Measurements from ENCODE around the gene KCNK17. TPM values are rescaled to one million over a fixed set of nuclear protein-coding genes. Genes with fewer than 3 reads are reported as not detected.

Gene KCNK17
- total RNA-seq, 2 experiments from 2014 or later, result not detected

- H3K9me3 ChIP-seq (ENCODE audit: low read length), result no peaks in the 10 kb centered on the region
- H3K4me3 ChIP-seq (ENCODE audit: low read depth, low read length, poor library complexity, severe bottlenecking), result no peak overlapping the region
- H3K4me1 ChIP-seq (ENCODE audit: insufficient read depth, low read length, poor library complexity, severe bottlenecking), result no peaks in the 10 kb centered on the region
- no peak overlapping the region for H3K4me2 ChIP-seq (ENCODE audit: low read length)
- no peaks in the 10 kb centered on the region for H3K79me2 ChIP-seq (ENCODE audit: insufficient read depth, low read depth, low read length)
- H2AFZ ChIP-seq (ENCODE audit: low read length), result no peak overlapping the region
- H3K36me3 ChIP-seq (ENCODE audit: insufficient read depth, low read length), result no peaks in the 10 kb centered on the region
- H3K27ac ChIP-seq (ENCODE audit: low read depth, low read length, poor library complexity, severe bottlenecking), result no peak overlapping the region
- TF ChIP-seq CTCF (conservative IDR thresholded peaks at IDR 0.05; ENCODE audit: low read length) (no peak), EZH2phosphoT487 (IDR thresholded peaks at IDR 0.05; ENCODE audit: borderline replicate concordance, low read depth, low read length) (no peak)
- no TSS peak for BruUV-seq (replicated peaks)
- ChIA-PET POLR2A (no interaction called here), CTCF (ENCODE audit: unreplicated experiment) (no interaction called here)
- H3K9me2 ChIP-seq (ENCODE audit: insufficient read depth, low read length), result no peaks in the 10 kb centered on the region
- intact Hi-C loops (cut with micrococcal nuclease; ENCODE audit: unreplicated experiment), result no loop called here
- H4K20me1 ChIP-seq (ENCODE audit: insufficient read depth, low read length), result no peaks in the 10 kb centered on the region
- DNase-seq (ENCODE audit: low spot score), result no peak
Observed at GRCh38 chr6:39281312-39281980, 32.8 kb downstream of the KCNK17 start.

DNA sequence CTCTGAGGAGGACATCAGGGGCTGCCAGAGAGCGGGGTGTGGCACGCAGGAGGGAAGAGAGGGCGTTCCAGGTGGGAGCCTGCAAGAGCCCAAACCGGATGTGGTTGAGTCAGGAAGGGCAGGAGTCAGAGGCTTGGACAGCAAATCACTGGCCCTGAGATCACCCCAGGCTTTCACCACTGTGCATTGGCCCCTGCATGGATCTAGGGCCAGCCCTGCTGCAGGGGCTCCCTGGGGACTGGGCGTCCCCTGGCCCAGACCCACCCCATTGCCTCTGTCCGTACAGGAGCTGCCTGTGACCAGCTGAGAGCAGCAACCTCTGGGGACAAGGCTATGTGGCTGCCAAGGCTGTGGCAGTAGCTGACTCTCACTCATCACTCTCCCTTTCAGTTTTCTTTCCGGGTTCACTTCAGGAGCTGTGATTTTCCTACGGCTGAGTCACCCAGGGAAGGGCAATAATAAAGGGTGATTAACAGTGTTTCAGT, 33.9 kb downstream of the KCNK17 start:
- no peaks in the 10 kb centered on the region for H3K4me1 ChIP-seq (ENCODE audit: insufficient read depth, low read length, poor library complexity, severe bottlenecking)
- no peak overlapping the region for H3K4me2 ChIP-seq (ENCODE audit: low read length)
- POLR2A ChIA-PET, result no interaction called here
- TF ChIP-seq CTCF (conservative IDR thresholded peaks at IDR 0.05; ENCODE audit: low read length), result no peak
- no peak for TF ChIP-seq EZH2phosphoT487 (IDR thresholded peaks at IDR 0.05; ENCODE audit: borderline replicate concordance, low read depth, low read length)
- H3K4me3 ChIP-seq (ENCODE audit: low read depth, low read length, poor library complexity, severe bottlenecking), result no peak overlapping the region
- no peak overlapping the region for H2AFZ ChIP-seq (ENCODE audit: low read length)
- H3K9me3 ChIP-seq (ENCODE audit: low read length), result no peaks in the 10 kb centered on the region
- H3K9me2 ChIP-seq (ENCODE audit: insufficient read depth, low read length), result no peaks in the 10 kb centered on the region
- DNase-seq (ENCODE audit: low spot score), result no peak
- BruUV-seq (replicated peaks), result no TSS peak
- H3K79me2 ChIP-seq (ENCODE audit: insufficient read depth, low read depth, low read length), result no peaks in the 10 kb centered on the region
- CTCF ChIA-PET (ENCODE audit: unreplicated experiment), result no interaction called here
- H3K27ac ChIP-seq (ENCODE audit: low read depth, low read length, poor library complexity, severe bottlenecking), result no peak overlapping the region
- H3K36me3 ChIP-seq (ENCODE audit: insufficient read depth, low read length), result no peaks in the 10 kb centered on the region
- intact Hi-C loops (cut with micrococcal nuclease; ENCODE audit: unreplicated experiment), result no loop called here
- no peaks in the 10 kb centered on the region for H4K20me1 ChIP-seq (ENCODE audit: insufficient read depth, low read length)

- ChIA-PET CTCF (ENCODE audit: unreplicated experiment) (no interaction called here), POLR2A (no interaction called here)
- no peak for DNase-seq (ENCODE audit: low spot score)
- Histone ChIP-seq H3K36me3 (ENCODE audit: insufficient read depth, low read length) (no peaks in the 10 kb centered on the region), H3K4me1 (ENCODE audit: insufficient read depth, low read length, poor library complexity, severe bottlenecking) (no peaks in the 10 kb centered on the region), H3K4me3 (ENCODE audit: low read depth, low read length, poor library complexity, severe bottlenecking) (no peak overlapping the region), H3K9me3 (ENCODE audit: low read length) (no peaks in the 10 kb centered on the region), H3K79me2 (ENCODE audit: insufficient read depth, low read depth, low read length) (no peaks in the 10 kb centered on the region), H3K27ac (ENCODE audit: low read depth, low read length, poor library complexity, severe bottlenecking) (no peak overlapping the region), H2AFZ (ENCODE audit: low read length) (no peak overlapping the region), H3K9me2 (ENCODE audit: insufficient read depth, low read length) (no peaks in the 10 kb centered on the region), H3K4me2 (ENCODE audit: low read length) (no peak overlapping the region), H4K20me1 (ENCODE audit: insufficient read depth, low read length) (no peaks in the 10 kb centered on the region)
- no peak for TF ChIP-seq EZH2phosphoT487 (IDR thresholded peaks at IDR 0.05; ENCODE audit: borderline replicate concordance, low read depth, low read length)
- intact Hi-C loops (cut with micrococcal nuclease; ENCODE audit: unreplicated experiment), result no loop called here
- no TSS peak for BruUV-seq (replicated peaks)
Observed at GRCh38 chr6:39279539-39279938, 34.7 kb downstream of the KCNK17 start.
